NCI-H146 treated with DMSO at 0.1 percent for 48 hours (cell line): ENCODE results near the gene EXOC3.
A peak's percentile ranks its signal among the peaks of the same experiment; 100 is the strongest.

Experiments used
- DNase-seq: peaks from one replicate; lab custom pipeline; 2025; ENCODE audit not compliant: unreplicated experiment; lab: John Stamatoyannopoulos, UW

Gene EXOC3

GRCh38 chr5:424301-425110 lies 18.5 kb upstream of the EXOC3 start:
- no peak for DNase-seq

GRCh38 chr5:425714-426113 lies 17.3 kb upstream of the EXOC3 start:
- DNase-seq: peak; percentile 67

GRCh38 chr5:426392-426976 lies 16.5 kb upstream of the EXOC3 start:
- no peak for DNase-seq

- no peak for DNase-seq
Measured at GRCh38 chr5:427415-428087, 15.4 kb upstream of the EXOC3 start.

GRCh38 chr5:428219-428618 lies 14.8 kb upstream of the EXOC3 start:
- no peak for DNase-seq

GRCh38 chr5:428754-429452 lies 14.1 kb upstream of the EXOC3 start:
- no peak for DNase-seq

GRCh38 chr5:429453-430188 lies 13.4 kb upstream of the EXOC3 start:
- DNase-seq: no peak

- DNase-seq: no peak
Measured at GRCh38 chr5:430214-430925, 12.6 kb upstream of the EXOC3 start.

- DNase-seq: no peak
Measured at GRCh38 chr5:431001-431710, 11.8 kb upstream of the EXOC3 start.

- DNase-seq: no peak
Measured at GRCh38 chr5:431711-432050, 11.3 kb upstream of the EXOC3 start.

- DNase-seq: no peak
Measured at GRCh38 chr5:432201-432927, 10.6 kb upstream of the EXOC3 start.

- DNase-seq: no peak
Measured at GRCh38 chr5:432928-433791, 9.8 kb upstream of the EXOC3 start.

GRCh38 chr5:433836-434235 lies 9.1 kb upstream of the EXOC3 start:
- DNase-seq: no peak

- no peak for DNase-seq
Measured at GRCh38 chr5:434443-435146, 8.4 kb upstream of the EXOC3 start.

- no peak for DNase-seq
Measured at GRCh38 chr5:435156-435790, 7.7 kb upstream of the EXOC3 start.

- DNase-seq: no peak
Measured at GRCh38 chr5:435961-436640, 6.9 kb upstream of the EXOC3 start.

- DNase-seq: no peak
Measured at GRCh38 chr5:436641-436975, 6.4 kb upstream of the EXOC3 start.
